IPS-15b (cell line): Measurements from ENCODE around the gene RPL27.
"Not testable (repeated sequence)": the region's sequence is repeated elsewhere in the genome, so short reads cannot be mapped to it uniquely, and the experiment has no call there.

Experiments used
- H3K27me3 ChIP-seq: one replicate; pipeline ENCODE4 v1.6.1; 2013; ENCODE audit warnings: low read length; ENCODE audit not compliant: control insufficient read depth, insufficient read depth
- H3K36me3 ChIP-seq: one replicate; pipeline ENCODE4 v1.6.1; 2013; ENCODE audit warnings: low read length; ENCODE audit not compliant: control insufficient read depth, insufficient read depth
- H3K4me1 ChIP-seq: one replicate; pipeline ENCODE4 v1.6.1; 2013; ENCODE audit warnings: mild to moderate bottlenecking, low read length; ENCODE audit not compliant: control insufficient read depth, insufficient read depth
- H3K4me3 ChIP-seq: one replicate; pipeline ENCODE4 v1.5.1; 2013; ENCODE audit warnings: low read depth, low read length
- H3K9ac ChIP-seq: one replicate; pipeline ENCODE4 v1.6.1; 2013; ENCODE audit warnings: low read depth, mild to moderate bottlenecking, low read length
- H3K9me3 ChIP-seq: one replicate; pipeline ENCODE4 v1.6.1; 2013; ENCODE audit warnings: mild to moderate bottlenecking, low read length; ENCODE audit not compliant: control insufficient read depth, insufficient read depth

Gene RPL27

GRCh38 chr17:42997984-42998938, at the start of gene RPL27:
TSS of gene RPL27 (plus strand) at chr17:42998419. CDS start at chr17:42998751, 332 bp downstream.
- Histone ChIP-seq H3K27me3 (no peaks in the 10 kb centered on the region), H3K4me1 (peaks cover 10% of the 10 kb centered on the region), H3K9me3 (no peaks in the 10 kb centered on the region), H3K9ac (peak within 1 kb of the TSS; percentile 100), H3K4me3 (peak within 1 kb of the TSS; percentile 97), H3K36me3 (peaks cover 38% of the 10 kb centered on the region)

GRCh38 chr17:42950044-42950783, 48.0 kb upstream of the RPL27 start:
- no peaks in the 10 kb centered on the region for H3K9me3 ChIP-seq
- no peak overlapping the region for H3K9ac ChIP-seq
- H3K36me3 ChIP-seq: peaks cover 22% of the 10 kb centered on the region
- no peak overlapping the region for H3K4me3 ChIP-seq
- no peaks in the 10 kb centered on the region for H3K27me3 ChIP-seq
- H3K4me1 ChIP-seq: no peaks in the 10 kb centered on the region

- Histone ChIP-seq H3K4me1 (no peaks in the 10 kb centered on the region), H3K9me3 (no peaks in the 10 kb centered on the region), H3K27me3 (no peaks in the 10 kb centered on the region), H3K36me3 (peaks cover 38% of the 10 kb centered on the region), H3K9ac (no peak overlapping the region), H3K4me3 (no peak overlapping the region)
These were observed 44.5 kb upstream of the RPL27 start for GRCh38 chr17:42953669-42954068.

DNA sequence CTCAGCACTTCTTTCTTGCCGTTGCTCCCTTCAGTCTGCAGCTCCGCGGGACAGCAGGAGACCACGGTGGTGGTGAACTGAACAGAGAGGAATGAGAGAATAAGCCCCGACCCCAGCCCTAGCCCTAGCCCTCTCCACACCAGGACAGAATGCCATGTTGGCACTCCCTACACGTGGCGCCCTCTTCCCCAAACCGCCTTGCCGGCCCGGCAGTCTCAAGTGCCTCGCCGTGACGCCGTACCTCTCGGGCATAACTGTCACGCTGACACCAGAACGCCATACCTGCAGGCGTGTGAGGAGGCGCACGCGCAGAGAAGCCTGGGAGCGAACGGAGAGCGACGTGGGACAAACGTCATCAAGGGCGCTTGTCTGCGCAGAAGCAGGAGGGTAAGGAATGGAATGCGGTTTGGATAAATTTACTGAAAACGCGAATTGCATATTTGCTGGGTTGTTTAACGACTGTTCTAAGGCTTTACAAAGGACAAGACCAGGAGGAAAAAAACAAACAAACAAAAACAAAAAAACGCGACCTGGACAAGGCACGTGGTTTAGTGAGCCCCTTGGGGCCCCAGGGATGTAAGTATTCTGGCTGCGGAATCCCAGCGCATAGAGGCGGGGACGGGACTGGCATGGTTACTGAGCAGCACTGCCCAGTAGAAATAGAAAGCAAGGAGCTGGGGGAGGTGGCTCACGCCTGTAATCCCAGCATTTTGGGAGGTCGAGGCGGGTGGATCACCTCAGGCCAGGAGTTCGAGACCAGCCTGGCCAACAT, 33.9 kb upstream of the RPL27 start, which contains the start of gene AARSD1:
AARSD1 (minus strand) TSS at position 294 of the 772 bp plus-strand sequence; CDS start at position 280, 14 bp downstream.
- Histone ChIP-seq H3K9me3 (no peaks in the 10 kb centered on the region), H3K9ac (peak within 1 kb of the TSS; percentile 81), H3K4me3 (peak within 1 kb of the TSS; percentile 88), H3K27me3 (no peaks in the 10 kb centered on the region), H3K36me3 (peaks cover 16% of the 10 kb centered on the region), H3K4me1 (no peaks in the 10 kb centered on the region)

GRCh38 chr17:42967925-42968324, 30.3 kb upstream of the RPL27 start:
- no peak overlapping the region for H3K9ac ChIP-seq
- no peaks in the 10 kb centered on the region for H3K4me1 ChIP-seq
- no peaks in the 10 kb centered on the region for H3K9me3 ChIP-seq
- no peak overlapping the region for H3K4me3 ChIP-seq
- H3K27me3 ChIP-seq: no peaks in the 10 kb centered on the region
- no peaks in the 10 kb centered on the region for H3K36me3 ChIP-seq

GRCh38 chr17:42969001-42969581, 29.1 kb upstream of the RPL27 start:
- Histone ChIP-seq H3K9ac (no peak overlapping the region), H3K36me3 (no peaks in the 10 kb centered on the region), H3K4me1 (no peaks in the 10 kb centered on the region), H3K9me3 (no peaks in the 10 kb centered on the region), H3K27me3 (no peaks in the 10 kb centered on the region), H3K4me3 (no peak overlapping the region)

- H3K4me3 ChIP-seq: no peak overlapping the region
- H3K9me3 ChIP-seq: no peaks in the 10 kb centered on the region
- no peaks in the 10 kb centered on the region for H3K4me1 ChIP-seq
- H3K36me3 ChIP-seq: no peaks in the 10 kb centered on the region
- H3K9ac ChIP-seq: no peak overlapping the region
- H3K27me3 ChIP-seq: no peaks in the 10 kb centered on the region
These were observed 26.6 kb upstream of the RPL27 start for GRCh38 chr17:42971589-42971988.

DNA sequence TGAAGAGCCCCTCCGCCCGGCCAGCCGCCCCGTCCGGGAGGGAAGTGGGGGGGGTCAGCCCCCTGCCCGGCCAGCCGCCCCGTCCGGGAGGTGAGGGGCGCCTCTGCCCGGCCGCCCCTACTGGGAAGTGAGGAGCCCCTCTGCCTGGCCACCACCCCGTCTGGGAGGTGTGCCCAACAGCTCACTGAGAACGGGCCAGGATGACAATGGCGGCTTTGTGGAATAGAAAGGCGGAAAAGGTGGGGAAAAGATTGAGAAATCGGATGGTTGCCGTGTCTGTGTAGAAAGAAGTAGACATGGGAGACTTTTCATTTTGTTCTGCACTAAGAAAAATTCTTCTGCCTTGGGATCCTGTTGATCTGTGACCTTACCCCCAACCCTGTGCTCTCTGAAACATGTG, 24.9 kb upstream of the RPL27 start:
- H3K9me3 ChIP-seq, H3K36me3 ChIP-seq, H3K9ac ChIP-seq, H3K27me3 ChIP-seq, H3K4me3 ChIP-seq, H3K4me1 ChIP-seq: not testable (repeated sequence)

GRCh38 chr17:42975265-42975664, 23.0 kb upstream of the RPL27 start:
- no peak overlapping the region for H3K9ac ChIP-seq
- H3K4me1 ChIP-seq: no peaks in the 10 kb centered on the region
- H3K4me3 ChIP-seq: no peak overlapping the region
- H3K27me3 ChIP-seq: no peaks in the 10 kb centered on the region
- H3K9me3 ChIP-seq: no peaks in the 10 kb centered on the region
- H3K36me3 ChIP-seq: no peaks in the 10 kb centered on the region

- not testable (repeated sequence) for H3K4me1 ChIP-seq, H3K4me3 ChIP-seq, H3K9me3 ChIP-seq, H3K27me3 ChIP-seq, H3K9ac ChIP-seq, H3K36me3 ChIP-seq
These were observed 22.5 kb upstream of the RPL27 start for GRCh38 chr17:42975701-42976100.
